ENCODE measurements around the gene BOD1L1.
"Not testable (repeated sequence)": the region's sequence is repeated elsewhere in the genome, so short reads cannot be mapped to it uniquely, and the experiment has no call there.

Gene BOD1L1

GRCh38 chr4:13618212-13618806, 9.2 kb downstream of the BOD1L1 start:
- DNase-seq (ENCODE audit: low read depth) = no peak

- DNase-seq (ENCODE audit: low read depth) = no peak
Measured at GRCh38 chr4:13617801-13618200, 9.7 kb downstream of the BOD1L1 start.

- DNase-seq (ENCODE audit: low read depth) = no peak
Measured at GRCh38 chr4:13616597-13616996, 10.9 kb downstream of the BOD1L1 start.

GRCh38 chr4:13615161-13615560, 12.4 kb downstream of the BOD1L1 start:
- no peak for DNase-seq (ENCODE audit: low read depth)

- DNase-seq (ENCODE audit: low read depth) = no peak
Measured at GRCh38 chr4:13612569-13612968, 15.0 kb downstream of the BOD1L1 start.

- DNase-seq (ENCODE audit: low read depth) = no peak
Measured at GRCh38 chr4:13611283-13611842, 16.2 kb downstream of the BOD1L1 start.

GRCh38 chr4:13605330-13605729, 22.2 kb downstream of the BOD1L1 start:
- DNase-seq (ENCODE audit: low read depth) = no peak

- no peak for DNase-seq (ENCODE audit: low read depth)
Measured at GRCh38 chr4:13601848-13602247, 25.7 kb downstream of the BOD1L1 start.

GRCh38 chr4:13601048-13601447, 26.5 kb downstream of the BOD1L1 start:
- DNase-seq (ENCODE audit: low read depth) = no peak

- no peak for DNase-seq (ENCODE audit: low read depth)
Measured at GRCh38 chr4:13599159-13599558, 28.4 kb downstream of the BOD1L1 start.

- no peak for DNase-seq (ENCODE audit: low read depth)
Measured at GRCh38 chr4:13597604-13598003, 29.9 kb downstream of the BOD1L1 start.

- no peak for DNase-seq (ENCODE audit: low read depth)
Measured at GRCh38 chr4:13597141-13597540, 30.4 kb downstream of the BOD1L1 start.

GRCh38 chr4:13592220-13592619, 35.3 kb downstream of the BOD1L1 start:
- no peak for DNase-seq (ENCODE audit: low read depth)

- no peak for DNase-seq (ENCODE audit: low read depth)
Measured at GRCh38 chr4:13590766-13591165, 36.8 kb downstream of the BOD1L1 start.

GRCh38 chr4:13588954-13589353, 38.6 kb downstream of the BOD1L1 start:
- no peak for DNase-seq (ENCODE audit: low read depth)

- DNase-seq (ENCODE audit: low read depth) = no peak
Measured at GRCh38 chr4:13584481-13584880, 43.0 kb downstream of the BOD1L1 start.

GRCh38 chr4:13580036-13580435, 47.5 kb downstream of the BOD1L1 start:
- DNase-seq (ENCODE audit: low read depth) = no peak

- DNase-seq (ENCODE audit: low read depth) = no peak
Measured at GRCh38 chr4:13577660-13578059, 49.9 kb downstream of the BOD1L1 start.

- no peak for DNase-seq (ENCODE audit: low read depth)
Measured at GRCh38 chr4:13570916-13571315, 56.6 kb downstream of the BOD1L1 start.

- DNase-seq (ENCODE audit: low read depth) = no peak
Measured at GRCh38 chr4:13567125-13567524, 60.4 kb downstream of the BOD1L1 start.

- no peak for DNase-seq (ENCODE audit: low read depth)
Measured at GRCh38 chr4:13562876-13563275, 64.6 kb downstream of the BOD1L1 start.

GRCh38 chr4:13561673-13562072, 65.9 kb downstream of the BOD1L1 start:
- no peak for DNase-seq (ENCODE audit: low read depth)

GRCh38 chr4:13560111-13560510, 67.4 kb downstream of the BOD1L1 start:
- DNase-seq (ENCODE audit: low read depth) = not testable (repeated sequence)

- no peak for DNase-seq (ENCODE audit: low read depth)
Measured at GRCh38 chr4:13559413-13559812, 68.1 kb downstream of the BOD1L1 start.
